HepG2 (cell line): Measurements from ENCODE around the gene ANK3.

Source experiments
- CHD4 ChIP-seq: fragments of 200-600 bp; sonication (generic); IDR thresholded peaks from 2 replicates; pipeline ENCODE4 v1.7.0; 2017; ENCODE audit warnings: mild to moderate bottlenecking, low read length, borderline replicate concordance
- HNRNPL ChIP-seq: fragments of 200-400 bp; formaldehyde crosslinking; IDR thresholded peaks from 2 replicates; pipeline ENCODE4 v1.6.1; 2017; ENCODE audit warnings: mild to moderate bottlenecking, low read depth, low read length
- NFE2L1 ChIP-seq: sonication (generic); formaldehyde crosslinking; IDR thresholded peaks from 2 replicates; pipeline ENCODE4 v1.4.0; 2020; ENCODE audit warnings: missing genetic modification reagents, mild to moderate bottlenecking, borderline replicate concordance
- POLR2AphosphoS5 ChIP-seq: IDR thresholded peaks from 2 replicates; pipeline ENCODE4 v1.6.1; 2012; ENCODE audit warnings: low read depth, low read length
- ZFP36 ChIP-seq: fragments of 150-350 bp; IDR thresholded peaks from 2 replicates; pipeline ENCODE4 v1.6.1; 2018; ENCODE audit warnings: borderline replicate concordance, low read length, low read depth; ENCODE audit not compliant: partially characterized antibody
- ZFP37 ChIP-seq: sonication (generic); formaldehyde crosslinking; IDR thresholded peaks from 2 replicates; pipeline ENCODE4 v1.4.0; 2020; ENCODE audit warnings: missing genetic modification reagents, borderline replicate concordance
- ZNF577 ChIP-seq: sonication (generic); formaldehyde crosslinking; IDR thresholded peaks from 2 replicates; pipeline ENCODE4 v1.4.0; 2020; ENCODE audit warnings: mild to moderate bottlenecking, low read depth, missing genetic modification reagents, borderline replicate concordance
- ZNF713 ChIP-seq: sonication (generic); formaldehyde crosslinking; IDR thresholded peaks from 2 replicates; pipeline ENCODE4 v1.4.0; 2020; ENCODE audit warnings: mild to moderate bottlenecking, missing genetic modification reagents
- ZSCAN30 ChIP-seq: sonication (generic); formaldehyde crosslinking; IDR thresholded peaks from 2 replicates; pipeline ENCODE4 v1.5.0; 2020; ENCODE audit warnings: mild to moderate bottlenecking, missing genetic modification reagents
- TF ChIP-seq, protein P1 (sequence below): sonication (generic); formaldehyde crosslinking; IDR thresholded peaks from 2 replicates; pipeline ENCODE4 v1.5.0; 2020; ENCODE audit warnings: mild to moderate bottlenecking, missing genetic modification reagents, moderate library complexity
- TF ChIP-seq, protein P2 (sequence below): sonication (generic); formaldehyde crosslinking; IDR thresholded peaks from 2 replicates; pipeline ENCODE4 v1.5.1; 2020; ENCODE audit warnings: missing genetic modification reagents, mild to moderate bottlenecking, borderline replicate concordance
- TF ChIP-seq, protein P3 (sequence below): sonication (generic); formaldehyde crosslinking; IDR thresholded peaks from 2 replicates; pipeline ENCODE4 v1.4.0; 2020; ENCODE audit warnings: mild to moderate bottlenecking, missing genetic modification reagents
- TF ChIP-seq, protein P4 (sequence below): IDR thresholded peaks from 2 replicates; pipeline ENCODE4 v1.6.1; 2012; ENCODE audit warnings: low read length, improper control_type of control experiment

DNA sequence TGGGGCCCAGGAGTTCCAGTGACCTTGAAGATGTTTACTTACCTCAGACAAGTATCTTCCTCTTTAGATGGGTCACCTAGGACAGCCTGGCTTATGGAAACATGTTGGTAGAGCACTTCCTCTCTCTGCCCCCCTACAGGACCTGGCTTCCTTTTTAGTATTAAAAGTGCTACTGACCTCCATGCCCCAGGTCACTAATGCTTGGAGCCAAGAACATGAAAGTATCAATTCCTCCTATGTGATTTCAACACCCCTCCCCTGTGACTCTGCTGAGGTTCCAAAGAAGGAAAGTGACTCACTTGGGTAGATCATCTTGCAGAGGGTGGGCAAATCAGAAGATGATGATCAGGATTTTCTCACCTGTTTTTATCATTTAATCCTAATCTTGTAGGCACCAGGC, 358.0 kb downstream of the ANK3 start:
- TF ChIP-seq POLR2AphosphoS5 (no peak), HNRNPL (no peak), ZNF713 (no peak), NFE2L1 (CRISPR knock-in tag) (no peak), ZSCAN30 (CRISPR knock-in tag) (no peak), ZFP36 (no peak), CHD4 (no peak), ZNF577 (CRISPR knock-in tag) (no peak), ZFP37 (CRISPR knock-in tag) (no peak)
- TF ChIP-seq, protein P1, sequence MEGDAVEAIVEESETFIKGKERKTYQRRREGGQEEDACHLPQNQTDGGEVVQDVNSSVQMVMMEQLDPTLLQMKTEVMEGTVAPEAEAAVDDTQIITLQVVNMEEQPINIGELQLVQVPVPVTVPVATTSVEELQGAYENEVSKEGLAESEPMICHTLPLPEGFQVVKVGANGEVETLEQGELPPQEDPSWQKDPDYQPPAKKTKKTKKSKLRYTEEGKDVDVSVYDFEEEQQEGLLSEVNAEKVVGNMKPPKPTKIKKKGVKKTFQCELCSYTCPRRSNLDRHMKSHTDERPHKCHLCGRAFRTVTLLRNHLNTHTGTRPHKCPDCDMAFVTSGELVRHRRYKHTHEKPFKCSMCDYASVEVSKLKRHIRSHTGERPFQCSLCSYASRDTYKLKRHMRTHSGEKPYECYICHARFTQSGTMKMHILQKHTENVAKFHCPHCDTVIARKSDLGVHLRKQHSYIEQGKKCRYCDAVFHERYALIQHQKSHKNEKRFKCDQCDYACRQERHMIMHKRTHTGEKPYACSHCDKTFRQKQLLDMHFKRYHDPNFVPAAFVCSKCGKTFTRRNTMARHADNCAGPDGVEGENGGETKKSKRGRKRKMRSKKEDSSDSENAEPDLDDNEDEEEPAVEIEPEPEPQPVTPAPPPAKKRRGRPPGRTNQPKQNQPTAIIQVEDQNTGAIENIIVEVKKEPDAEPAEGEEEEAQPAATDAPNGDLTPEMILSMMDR, result no peak
- TF ChIP-seq, protein P2, sequence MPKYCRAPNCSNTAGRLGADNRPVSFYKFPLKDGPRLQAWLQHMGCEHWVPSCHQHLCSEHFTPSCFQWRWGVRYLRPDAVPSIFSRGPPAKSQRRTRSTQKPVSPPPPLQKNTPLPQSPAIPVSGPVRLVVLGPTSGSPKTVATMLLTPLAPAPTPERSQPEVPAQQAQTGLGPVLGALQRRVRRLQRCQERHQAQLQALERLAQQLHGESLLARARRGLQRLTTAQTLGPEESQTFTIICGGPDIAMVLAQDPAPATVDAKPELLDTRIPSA (CRISPR knock-in tag), result no peak
- TF ChIP-seq, protein P3, sequence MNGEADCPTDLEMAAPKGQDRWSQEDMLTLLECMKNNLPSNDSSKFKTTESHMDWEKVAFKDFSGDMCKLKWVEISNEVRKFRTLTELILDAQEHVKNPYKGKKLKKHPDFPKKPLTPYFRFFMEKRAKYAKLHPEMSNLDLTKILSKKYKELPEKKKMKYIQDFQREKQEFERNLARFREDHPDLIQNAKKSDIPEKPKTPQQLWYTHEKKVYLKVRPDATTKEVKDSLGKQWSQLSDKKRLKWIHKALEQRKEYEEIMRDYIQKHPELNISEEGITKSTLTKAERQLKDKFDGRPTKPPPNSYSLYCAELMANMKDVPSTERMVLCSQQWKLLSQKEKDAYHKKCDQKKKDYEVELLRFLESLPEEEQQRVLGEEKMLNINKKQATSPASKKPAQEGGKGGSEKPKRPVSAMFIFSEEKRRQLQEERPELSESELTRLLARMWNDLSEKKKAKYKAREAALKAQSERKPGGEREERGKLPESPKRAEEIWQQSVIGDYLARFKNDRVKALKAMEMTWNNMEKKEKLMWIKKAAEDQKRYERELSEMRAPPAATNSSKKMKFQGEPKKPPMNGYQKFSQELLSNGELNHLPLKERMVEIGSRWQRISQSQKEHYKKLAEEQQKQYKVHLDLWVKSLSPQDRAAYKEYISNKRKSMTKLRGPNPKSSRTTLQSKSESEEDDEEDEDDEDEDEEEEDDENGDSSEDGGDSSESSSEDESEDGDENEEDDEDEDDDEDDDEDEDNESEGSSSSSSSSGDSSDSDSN (CRISPR knock-in tag), result no peak
- TF ChIP-seq, protein P4, sequence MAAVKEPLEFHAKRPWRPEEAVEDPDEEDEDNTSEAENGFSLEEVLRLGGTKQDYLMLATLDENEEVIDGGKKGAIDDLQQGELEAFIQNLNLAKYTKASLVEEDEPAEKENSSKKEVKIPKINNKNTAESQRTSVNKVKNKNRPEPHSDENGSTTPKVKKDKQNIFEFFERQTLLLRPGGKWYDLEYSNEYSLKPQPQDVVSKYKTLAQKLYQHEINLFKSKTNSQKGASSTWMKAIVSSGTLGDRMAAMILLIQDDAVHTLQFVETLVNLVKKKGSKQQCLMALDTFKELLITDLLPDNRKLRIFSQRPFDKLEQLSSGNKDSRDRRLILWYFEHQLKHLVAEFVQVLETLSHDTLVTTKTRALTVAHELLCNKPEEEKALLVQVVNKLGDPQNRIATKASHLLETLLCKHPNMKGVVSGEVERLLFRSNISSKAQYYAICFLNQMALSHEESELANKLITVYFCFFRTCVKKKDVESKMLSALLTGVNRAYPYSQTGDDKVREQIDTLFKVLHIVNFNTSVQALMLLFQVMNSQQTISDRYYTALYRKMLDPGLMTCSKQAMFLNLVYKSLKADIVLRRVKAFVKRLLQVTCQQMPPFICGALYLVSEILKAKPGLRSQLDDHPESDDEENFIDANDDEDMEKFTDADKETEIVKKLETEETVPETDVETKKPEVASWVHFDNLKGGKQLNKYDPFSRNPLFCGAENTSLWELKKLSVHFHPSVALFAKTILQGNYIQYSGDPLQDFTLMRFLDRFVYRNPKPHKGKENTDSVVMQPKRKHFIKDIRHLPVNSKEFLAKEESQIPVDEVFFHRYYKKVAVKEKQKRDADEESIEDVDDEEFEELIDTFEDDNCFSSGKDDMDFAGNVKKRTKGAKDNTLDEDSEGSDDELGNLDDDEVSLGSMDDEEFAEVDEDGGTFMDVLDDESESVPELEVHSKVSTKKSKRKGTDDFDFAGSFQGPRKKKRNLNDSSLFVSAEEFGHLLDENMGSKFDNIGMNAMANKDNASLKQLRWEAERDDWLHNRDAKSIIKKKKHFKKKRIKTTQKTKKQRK, result no peak
